HCT116 (cell line): ENCODE results near the gene TMEM212. TPM values are rescaled to one million over a fixed set of nuclear protein-coding genes. Genes with fewer than 3 reads are reported as not detected.

Source experiments
- ATAC-seq: fragments of 200-7000 bp; cut with Tn5 transposase; 2 replicates; pipeline ENCODE4 v1.9.1; 2020; ENCODE audit warnings: mild to moderate bottlenecking, moderate library complexity
- BruUV-seq: library from RNA; stranded (reverse); fragments of 400-500 nt; replicated peaks from 2 replicates; lab custom pipeline; 2021; lab: Mats Ljungman, UMichigan
- CTCF ChIA-PET: fragments of 300-600 bp; sonication (Branson Sonifier 250); formaldehyde crosslinking; loops from one replicate; lab custom pipeline; 2021; ENCODE audit warnings: antibody characterized with exemption; lab: Charles Lee
- POLR2A ChIA-PET: fragments of 300-600, 350-600 bp; sonication (Branson Sonifier 250); formaldehyde crosslinking; loops from one replicate; lab custom pipeline; 2021; ENCODE audit warnings: antibody characterized with exemption; lab: Charles Lee
- RAD21 ChIA-PET, 2 experiments: fragments of 300-600 bp; sonication (Branson Sonifier 250); formaldehyde crosslinking; loops; one replicate each; lab custom pipeline; 2023; ENCODE audit warnings: low total read pairs in 2 of 2; ENCODE audit not compliant: uncharacterized antibody in 2 of 2, unreplicated experiment in 2 of 2, low non-redundant PET in 1 of 2; lab: Charles Lee
- DNase-seq: peaks from one replicate; pipeline ENCODE4 v3.0.0-alpha.2; 2010; ENCODE audit warnings: low read depth, low spot score
- H2AFZ ChIP-seq: fragments of 200-600 bp; shearing (Covaris generic), sonication (generic); 2 replicates; pipeline ENCODE4 v1.6.1; 2017; ENCODE audit warnings: low read depth, mixed run types, mixed read lengths, antibody characterized with exemption, low read length; ENCODE audit not compliant: poor library complexity, severe bottlenecking
- H3K27ac ChIP-seq: 2 replicates; pipeline ENCODE4 v1.5.1; 2012; ENCODE audit warnings: low read depth, low read length
- H3K27me3 ChIP-seq: fragments of 200-600 bp; sonication (generic); 2 replicates; pipeline ENCODE4 v1.6.1; 2016; ENCODE audit warnings: mixed run types, low read length, mixed read lengths; ENCODE audit not compliant: insufficient read depth
- H3K36me3 ChIP-seq, 2 experiments: fragments of 200-500 bp in 1 of 2; fragments of 200-600 bp in 1 of 2; sonication (Bioruptor generic) in 1 of 2; sonication (generic) in 1 of 2; 2 replicates each; pipeline versions ENCODE4 v1.5.1 to v1.6.1; 2014 to 2016; ENCODE audit warnings: low read length in 2 of 2, inconsistent platforms in 1 of 2, mixed read lengths in 1 of 2, mixed run types in 1 of 2; ENCODE audit not compliant: insufficient read depth in 2 of 2, control insufficient read depth in 1 of 2
- H3K4me1 ChIP-seq, 2 experiments: fragments of 200-600 bp in 1 of 2; sonication (generic) in 1 of 2; 2 replicates each; pipeline versions ENCODE4 v1.5.1 to v1.6.1; 2012 to 2017; ENCODE audit warnings: low read length in 2 of 2, inconsistent platforms in 1 of 2, mild to moderate bottlenecking in 1 of 2, mixed read lengths in 1 of 2, mixed run types in 1 of 2, moderate library complexity in 1 of 2; ENCODE audit not compliant: insufficient read depth in 2 of 2, control insufficient read depth in 1 of 2
- H3K4me2 ChIP-seq: fragments of 200-600 bp; sonication (generic); 2 replicates; pipeline ENCODE4 v1.6.1; 2017; ENCODE audit warnings: mixed run types, low read length, mixed read lengths
- H3K4me3 ChIP-seq, 2 experiments: fragments of 200-600 bp in 1 of 2; sonication (generic) in 1 of 2; replicated peaks in 1 of 2; 2 replicates each; pipeline ENCODE4 v1.5.1; 2011 to 2016; ENCODE audit warnings: low read length in 2 of 2, control low read depth in 1 of 2, low read depth in 1 of 2, mild to moderate bottlenecking in 1 of 2, mixed read lengths in 1 of 2, mixed run types in 1 of 2
- H3K79me2 ChIP-seq: fragments of 200-600 bp; sonication (generic); 2 replicates; pipeline ENCODE4 v1.6.1; 2017; ENCODE audit warnings: mild to moderate bottlenecking, mixed run types, low read length, moderate library complexity, mixed read lengths; ENCODE audit not compliant: insufficient read depth
- H3K9ac ChIP-seq: fragments of 200-600 bp; sonication (generic); 2 replicates; pipeline ENCODE4 v1.6.1; 2016; ENCODE audit warnings: low read length, mixed read lengths
- H3K9me2 ChIP-seq: fragments of 200-600 bp; sonication (generic), shearing (Covaris generic); 2 replicates; pipeline ENCODE4 v1.6.1; 2017; ENCODE audit warnings: mixed run types, mild to moderate bottlenecking, moderate library complexity; ENCODE audit not compliant: insufficient read depth
- H3K9me3 ChIP-seq, 2 experiments: fragments of 200-500 bp in 1 of 2; fragments of 200-600 bp in 1 of 2; sonication (Bioruptor generic) in 1 of 2; sonication (generic) in 1 of 2; 2 replicates each; pipeline ENCODE4 v1.6.1; 2014 to 2017; ENCODE audit warnings: low read length in 2 of 2, mixed read lengths in 2 of 2, inconsistent platforms in 1 of 2, low read depth in 1 of 2, mild to moderate bottlenecking in 1 of 2, mixed run types in 1 of 2, moderate library complexity in 1 of 2; ENCODE audit not compliant: control insufficient read depth in 1 of 2, insufficient read depth in 1 of 2
- H4K20me1 ChIP-seq: fragments of 200-600 bp; sonication (generic), shearing (Covaris generic); 2 replicates; pipeline ENCODE4 v1.6.1; 2017; ENCODE audit warnings: mixed run types, mild to moderate bottlenecking, moderate library complexity; ENCODE audit not compliant: insufficient read depth
- CBX3 ChIP-seq: IDR thresholded peaks from 2 replicates; pipeline ENCODE4 v1.6.1; 2012; ENCODE audit warnings: low read depth
- CTCF ChIP-seq, 3 experiments: fragments of 200-600 bp in 1 of 3; sonication (generic) in 1 of 3; IDR thresholded peaks in 2 of 3; conservative IDR thresholded peaks in 1 of 3; 2 replicates each; pipeline ENCODE4 v1.5.1; 2012 to 2017; ENCODE audit warnings: low read depth in 2 of 3, low read length in 2 of 3, antibody characterized with exemption in 1 of 3, borderline replicate concordance in 1 of 3, control low read depth in 1 of 3, mild to moderate bottlenecking in 1 of 3, mixed read lengths in 1 of 3, mixed run types in 1 of 3, moderate library complexity in 1 of 3; ENCODE audit not compliant: insufficient read depth in 1 of 3
- EGR1 ChIP-seq: IDR thresholded peaks from 2 replicates; pipeline ENCODE4 v1.6.1; 2012; ENCODE audit warnings: low read depth
- EZH2 ChIP-seq: fragments of 200-600 bp; sonication (generic); IDR thresholded peaks from 2 replicates; pipeline ENCODE4 v1.6.1; 2017; ENCODE audit warnings: antibody characterized with exemption, mixed run types
- MAX ChIP-seq: IDR thresholded peaks from 2 replicates; pipeline ENCODE4 v1.6.1; 2012
- POLR2AphosphoS5 ChIP-seq: IDR thresholded peaks from 2 replicates; pipeline ENCODE4 v1.6.1; 2011; ENCODE audit warnings: mild to moderate bottlenecking, low read depth, low read length, moderate library complexity
- REST ChIP-seq: IDR thresholded peaks from 2 replicates; pipeline ENCODE4 v1.6.1; 2012; ENCODE audit warnings: low read depth
- SIN3A ChIP-seq: IDR thresholded peaks from 2 replicates; pipeline ENCODE4 v1.6.1; 2012; ENCODE audit warnings: low read depth
- SRF ChIP-seq: IDR thresholded peaks from 2 replicates; pipeline ENCODE4 v1.6.1; 2012; ENCODE audit warnings: low read depth
- YY1 ChIP-seq: IDR thresholded peaks from 2 replicates; pipeline ENCODE4 v1.6.1; 2011; ENCODE audit warnings: low read length, low read depth, moderate library complexity, mild to moderate bottlenecking; ENCODE audit not compliant: insufficient replicate concordance; ENCODE audit errors: extremely low read depth
- ZNF274 ChIP-seq: fragments of 200-500 bp; sonication (Bioruptor generic); IDR thresholded peaks from 2 replicates; pipeline ENCODE4 v1.6.1; 2014; ENCODE audit warnings: mild to moderate bottlenecking, low read depth, low read length, inconsistent platforms
- intact Hi-C: fragments of 100-400 bp; cut with micrococcal nuclease; formaldehyde crosslinking; loops from 2 replicates; pipeline ENCODE4 v1.10.0; 2022
- total RNA-seq: library from RNA; stranded (reverse); gene quantifications from one replicate; pipeline ENCODE4 v1.2.1, GENCODE V29; 2021; ENCODE audit not compliant: unreplicated experiment

The TMEM212 gene
- total RNA-seq, 1 experiment from 2014 or later, result not detected

- no TSS peak for BruUV-seq
- ATAC-seq (no peak), DNase-seq (no peak)
- Histone ChIP-seq H3K36me3 (no peaks in the 10 kb centered on the region), H3K79me2 (no peaks in the 10 kb centered on the region), H3K4me1 (no peaks in the 10 kb centered on the region), H3K27ac (no peak overlapping the region), H3K4me2 (no peak overlapping the region), H3K9me3 (no peaks in the 10 kb centered on the region), H3K9me2 (no peaks in the 10 kb centered on the region), H4K20me1 (no peaks in the 10 kb centered on the region), H3K9ac (no peak overlapping the region), H3K27me3 (no peaks in the 10 kb centered on the region), H3K4me3 (no peak overlapping the region), H2AFZ (no peak overlapping the region)
- intact Hi-C loops, result loop anchor here (10.0 kb wide), 1 partner anchor 271 kb away; no protein-coding TSS in a partner anchor
- POLR2A ChIA-PET, result no interaction called here
- CTCF ChIA-PET, result interaction anchor here (1.1 kb wide), 1 partner anchor 63 kb away, joined by 3 read pairs; no protein-coding TSS in a partner anchor
- RAD21 ChIA-PET, result no interaction called here
- TF ChIP-seq ZNF274 (no peak), EGR1 (no peak), POLR2AphosphoS5 (no peak), CBX3 (no peak), SRF (no peak), EZH2 (no peak), SIN3A (no peak), MAX (no peak), YY1 (no peak), REST (no peak), CTCF (IDR thresholded peaks at IDR 0.05 in 2 of 3, conservative IDR thresholded peaks at IDR 0.05 in 1 of 3; ENCODE audit: borderline replicate concordance in 1 of 3, insufficient read depth in 1 of 3, low read depth in 2 of 3, low read length in 2 of 3) (no peak)
Measured at GRCh38 chr3:171835613-171836012, 7.5 kb upstream of the TMEM212 start.
